ENCODE data around the gene DOC2B.
"Not testable (repeated sequence)": the region's sequence is repeated elsewhere in the genome, so short reads cannot be mapped to it uniquely, and the experiment has no call there.

Gene DOC2B

GRCh38 chr17:206941-207560, 25.6 kb upstream of the DOC2B start:
- no peak overlapping the region for H2AK5ac ChIP-seq (ENCODE audit: low read length)
- WGBS (ENCODE audit: extremely low coverage, insufficient coverage, insufficient read length) = no CpG with 5 or more reads among the region's 37 CpGs

DNA sequence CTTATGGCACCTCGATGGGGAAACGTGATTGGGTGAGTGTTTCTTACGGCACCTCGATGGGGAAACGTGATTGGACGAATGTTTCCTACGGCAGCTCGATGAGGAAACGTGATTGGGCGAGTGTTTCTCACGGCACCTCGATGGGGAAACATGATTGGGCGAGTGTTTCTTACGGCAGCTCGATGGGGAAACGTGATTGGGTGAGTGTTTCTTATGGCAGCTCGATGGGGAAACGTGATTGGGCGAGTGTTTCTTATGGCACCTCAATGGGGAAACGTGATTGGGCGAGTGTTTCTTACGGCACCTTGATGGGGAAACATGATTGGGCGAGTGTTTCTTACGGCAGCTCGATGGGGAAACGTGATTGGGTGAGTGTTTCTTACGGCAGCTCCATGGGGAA, 25.0 kb upstream of the DOC2B start:
- DNase-seq; H3K9ac ChIP-seq (ENCODE audit: low read length); H3K27ac ChIP-seq (ENCODE audit: low read depth, low read length): not testable (repeated sequence)

More at GRCh38 chr17:206941-207560, 25.6 kb upstream of the DOC2B start:
- Histone ChIP-seq H3K14ac (ENCODE audit: low read length) (no peak overlapping the region), H3K18ac (ENCODE audit: low read length) (no peak overlapping the region), H2BK5ac (ENCODE audit: low read depth, low read length, poor library complexity) (no peak overlapping the region), H4K12ac (ENCODE audit: low read depth, low read length) (no peak overlapping the region), H3K27ac (ENCODE audit: low read depth, low read length) (no peak overlapping the region), H3K4me2 (ENCODE audit: low read length) (no peak overlapping the region), H3K4me3 (ENCODE audit: low read depth, low read length) (no peak overlapping the region), H3K23ac (ENCODE audit: low read length) (no peak overlapping the region), H2BK120ac (ENCODE audit: insufficient read depth, low read length, poor library complexity) (no peak overlapping the region), H3K36me3 (ENCODE audit: control insufficient read depth in 1 of 2, insufficient read depth in 2 of 2, low read length in 2 of 2) (no peaks in the 10 kb centered on the region), H3K4me1 (ENCODE audit: control insufficient read depth in 1 of 2, insufficient read depth in 2 of 2, low read length in 2 of 2) (no peaks in the 10 kb centered on the region), H3K27me3 (ENCODE audit: insufficient read depth, low read length) (peaks cover 4% of the 10 kb centered on the region), H3K9ac (ENCODE audit: low read length) (no peak overlapping the region), H2BK12ac (ENCODE audit: low read length) (no peak overlapping the region), H3K79me1 (ENCODE audit: low read length) (no peaks in the 10 kb centered on the region), H3K79me2 (ENCODE audit: control insufficient read depth, insufficient read depth, low read length, poor library complexity) (no peaks in the 10 kb centered on the region), H3K4ac (ENCODE audit: low read depth, low read length) (no peak overlapping the region), H4K8ac (ENCODE audit: low read depth, low read length) (no peak overlapping the region), H3K9me3 (ENCODE audit: insufficient read depth, low read depth, low read length) (peaks cover 15% of the 10 kb centered on the region), H2AFZ (ENCODE audit: insufficient read depth, low read length, poor library complexity) (no peak overlapping the region), H4K91ac (ENCODE audit: low read depth, low read length) (no peak overlapping the region)
- no peak for DNase-seq

DNA sequence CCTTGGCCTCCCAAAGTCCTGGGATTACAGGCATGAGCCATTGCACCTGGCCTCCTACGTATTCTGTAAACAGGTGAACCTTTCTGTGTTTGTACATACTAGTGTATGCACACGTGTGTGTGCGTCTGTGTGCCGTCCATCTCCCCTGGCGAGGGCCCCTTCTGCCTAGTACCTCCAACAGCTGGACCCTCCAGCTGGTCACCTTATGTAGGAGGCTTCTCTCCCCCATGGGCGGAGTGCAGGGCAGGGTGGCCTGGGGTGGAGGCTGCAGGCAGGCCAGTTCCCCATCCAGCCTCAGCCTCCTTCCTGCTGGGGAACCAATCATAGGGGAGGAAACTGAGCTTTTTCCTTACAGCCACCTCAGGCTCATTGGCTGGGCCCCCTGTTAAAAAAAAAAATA, 24.4 kb upstream of the DOC2B start:
- H3K79me2 ChIP-seq (ENCODE audit: control insufficient read depth, insufficient read depth, low read length, poor library complexity) = no peaks in the 10 kb centered on the region
- H2BK5ac ChIP-seq (ENCODE audit: low read depth, low read length, poor library complexity) = no peak overlapping the region
- no peak overlapping the region for H3K14ac ChIP-seq (ENCODE audit: low read length)
- H3K79me1 ChIP-seq (ENCODE audit: low read length) = no peaks in the 10 kb centered on the region
- H4K12ac ChIP-seq (ENCODE audit: low read depth, low read length) = no peak overlapping the region
- H2BK12ac ChIP-seq (ENCODE audit: low read length) = no peak overlapping the region
- H2AK5ac ChIP-seq (ENCODE audit: low read length) = no peak overlapping the region
- H2BK120ac ChIP-seq (ENCODE audit: insufficient read depth, low read length, poor library complexity) = no peak overlapping the region
- no peak overlapping the region for H2AFZ ChIP-seq (ENCODE audit: insufficient read depth, low read length, poor library complexity)
- H4K8ac ChIP-seq (ENCODE audit: low read depth, low read length) = no peak overlapping the region
- peaks cover 4% of the 10 kb centered on the region for H3K27me3 ChIP-seq (ENCODE audit: insufficient read depth, low read length)
- no peak for DNase-seq
- no peak overlapping the region for H3K4me3 ChIP-seq (ENCODE audit: low read depth, low read length)
- H3K27ac ChIP-seq (ENCODE audit: low read depth, low read length) = no peak overlapping the region
- H3K4me1 ChIP-seq (ENCODE audit: control insufficient read depth in 1 of 2, insufficient read depth in 2 of 2, low read length in 2 of 2) = no peaks in the 10 kb centered on the region
- no peak overlapping the region for H3K9ac ChIP-seq (ENCODE audit: low read length)
- H3K9me3 ChIP-seq (ENCODE audit: insufficient read depth, low read depth, low read length) = peaks cover 15% of the 10 kb centered on the region
- no peaks in the 10 kb centered on the region for H3K36me3 ChIP-seq (ENCODE audit: control insufficient read depth in 1 of 2, insufficient read depth in 2 of 2, low read length in 2 of 2)
- H3K4ac ChIP-seq (ENCODE audit: low read depth, low read length) = no peak overlapping the region
- no peak overlapping the region for H3K18ac ChIP-seq (ENCODE audit: low read length)
- no peak overlapping the region for H3K4me2 ChIP-seq (ENCODE audit: low read length)
- H4K91ac ChIP-seq (ENCODE audit: low read depth, low read length) = no peak overlapping the region
- WGBS (ENCODE audit: extremely low coverage, insufficient coverage, insufficient read length) = no CpG with 5 or more reads among the region's 6 CpGs
- H3K23ac ChIP-seq (ENCODE audit: low read length) = no peak overlapping the region

More for the DNA sequence above, 25.0 kb upstream of the DOC2B start:
- H3K4me3 ChIP-seq (ENCODE audit: low read depth, low read length); H2AFZ ChIP-seq (ENCODE audit: insufficient read depth, low read length, poor library complexity); H3K4me1 ChIP-seq (ENCODE audit: control insufficient read depth in 1 of 2, insufficient read depth in 2 of 2, low read length in 2 of 2); H3K14ac ChIP-seq (ENCODE audit: low read length); H4K91ac ChIP-seq (ENCODE audit: low read depth, low read length); H3K79me2 ChIP-seq (ENCODE audit: control insufficient read depth, insufficient read depth, low read length, poor library complexity); H3K23ac ChIP-seq (ENCODE audit: low read length); H2AK5ac ChIP-seq (ENCODE audit: low read length); H3K4me2 ChIP-seq (ENCODE audit: low read length); H4K8ac ChIP-seq (ENCODE audit: low read depth, low read length); H3K79me1 ChIP-seq (ENCODE audit: low read length); H4K12ac ChIP-seq (ENCODE audit: low read depth, low read length); H3K4ac ChIP-seq (ENCODE audit: low read depth, low read length); H2BK5ac ChIP-seq (ENCODE audit: low read depth, low read length, poor library complexity); H2BK120ac ChIP-seq (ENCODE audit: insufficient read depth, low read length, poor library complexity); H2BK12ac ChIP-seq (ENCODE audit: low read length); H3K18ac ChIP-seq (ENCODE audit: low read length); H3K36me3 ChIP-seq (ENCODE audit: control insufficient read depth in 1 of 2, insufficient read depth in 2 of 2, low read length in 2 of 2); H3K27me3 ChIP-seq (ENCODE audit: insufficient read depth, low read length): not testable (repeated sequence)
- no CpG with 5 or more reads among the region's 27 CpGs for WGBS (ENCODE audit: extremely low coverage, insufficient coverage, insufficient read length)
- H3K9me3 ChIP-seq (ENCODE audit: insufficient read depth, low read depth, low read length) = peaks cover 15% of the 10 kb centered on the region

DNA sequence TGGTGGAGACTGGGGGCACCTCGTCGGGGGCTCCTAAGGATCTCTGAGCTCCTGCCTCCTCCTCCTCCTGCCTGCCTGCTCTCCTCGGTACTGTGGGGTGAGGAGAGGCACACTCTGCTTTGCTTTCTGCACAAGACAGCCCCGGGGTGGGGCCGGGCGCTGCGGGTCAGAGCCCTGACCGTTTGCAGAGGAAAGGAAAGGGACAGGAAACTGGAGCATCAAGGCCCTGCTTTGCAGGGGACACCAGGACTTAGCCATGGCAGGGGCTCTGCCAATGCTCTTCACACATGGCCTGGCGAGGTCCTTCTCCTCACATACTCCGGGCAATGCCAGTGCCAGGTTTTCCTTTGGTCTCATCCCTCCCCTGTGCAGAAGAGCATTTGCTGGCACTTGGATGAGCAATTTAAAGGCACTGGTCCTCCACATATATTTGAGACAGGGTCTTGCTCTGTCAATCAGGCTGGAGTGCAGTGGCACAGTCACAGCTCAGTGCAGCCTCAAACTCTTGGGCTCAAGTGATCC, 23.8 kb upstream of the DOC2B start:
- Histone ChIP-seq H3K36me3 (ENCODE audit: control insufficient read depth in 1 of 2, insufficient read depth in 2 of 2, low read length in 2 of 2) (no peaks in the 10 kb centered on the region), H2BK120ac (ENCODE audit: insufficient read depth, low read length, poor library complexity) (no peak overlapping the region), H4K91ac (ENCODE audit: low read depth, low read length) (no peak overlapping the region), H3K18ac (ENCODE audit: low read length) (no peak overlapping the region), H3K27me3 (ENCODE audit: insufficient read depth, low read length) (peaks cover 4% of the 10 kb centered on the region), H3K23ac (ENCODE audit: low read length) (no peak overlapping the region), H3K4me3 (ENCODE audit: low read depth, low read length) (no peak overlapping the region), H2AFZ (ENCODE audit: insufficient read depth, low read length, poor library complexity) (no peak overlapping the region), H3K79me1 (ENCODE audit: low read length) (no peaks in the 10 kb centered on the region), H3K4me2 (ENCODE audit: low read length) (no peak overlapping the region), H3K4ac (ENCODE audit: low read depth, low read length) (no peak overlapping the region), H4K12ac (ENCODE audit: low read depth, low read length) (no peak overlapping the region), H3K27ac (ENCODE audit: low read depth, low read length) (no peak overlapping the region), H2BK12ac (ENCODE audit: low read length) (no peak overlapping the region), H2BK5ac (ENCODE audit: low read depth, low read length, poor library complexity) (no peak overlapping the region), H3K4me1 (ENCODE audit: control insufficient read depth in 1 of 2, insufficient read depth in 2 of 2, low read length in 2 of 2) (no peaks in the 10 kb centered on the region), H3K79me2 (ENCODE audit: control insufficient read depth, insufficient read depth, low read length, poor library complexity) (no peaks in the 10 kb centered on the region), H3K9ac (ENCODE audit: low read length) (no peak overlapping the region), H2AK5ac (ENCODE audit: low read length) (no peak overlapping the region), H3K14ac (ENCODE audit: low read length) (no peak overlapping the region), H4K8ac (ENCODE audit: low read depth, low read length) (no peak overlapping the region), H3K9me3 (ENCODE audit: insufficient read depth, low read depth, low read length) (peaks cover 15% of the 10 kb centered on the region)
- WGBS (ENCODE audit: extremely low coverage, insufficient coverage, insufficient read length) = no CpG with 5 or more reads among the region's 10 CpGs
- no peak for DNase-seq
